NCI-H2081 (cell line): ENCODE results near the gene ITGB7.
A peak's percentile ranks its signal among the peaks of the same experiment; 100 is the strongest.
"Not testable (repeated sequence)": the region's sequence is repeated elsewhere in the genome, so short reads cannot be mapped to it uniquely, and the experiment has no call there.

ENCODE experiments used
- DNase-seq, 2 experiments: peaks; one replicate each; lab custom pipeline; 2025; lab: John Stamatoyannopoulos, UW

Gene ITGB7

GRCh38 chr12:53178803-53179202 is 28.2 kb downstream of the ITGB7 start:
- not testable (repeated sequence) for DNase-seq

DNA sequence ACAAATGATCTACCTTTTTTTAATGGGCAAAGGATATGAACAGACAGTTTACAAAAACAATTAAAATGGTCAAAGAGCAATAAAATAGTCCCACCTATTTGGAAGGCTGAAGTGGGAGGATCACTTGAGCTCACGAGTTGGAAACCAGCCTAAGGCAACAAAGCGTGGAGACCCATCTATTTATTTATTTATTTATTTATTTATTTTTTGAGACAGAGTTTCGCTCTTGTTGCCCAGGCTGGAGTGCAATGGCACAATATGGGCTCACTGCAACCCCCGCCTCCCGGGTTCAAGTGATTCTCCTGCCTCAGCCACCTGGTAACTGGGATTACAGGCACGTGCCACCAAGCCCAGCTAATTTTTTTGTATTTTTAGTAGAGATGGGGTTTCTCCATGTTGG is 29.6 kb downstream of the ITGB7 start:
- DNase-seq = not testable (repeated sequence)

GRCh38 chr12:53176750-53177149 is 30.3 kb downstream of the ITGB7 start:
- no peak for DNase-seq

DNA sequence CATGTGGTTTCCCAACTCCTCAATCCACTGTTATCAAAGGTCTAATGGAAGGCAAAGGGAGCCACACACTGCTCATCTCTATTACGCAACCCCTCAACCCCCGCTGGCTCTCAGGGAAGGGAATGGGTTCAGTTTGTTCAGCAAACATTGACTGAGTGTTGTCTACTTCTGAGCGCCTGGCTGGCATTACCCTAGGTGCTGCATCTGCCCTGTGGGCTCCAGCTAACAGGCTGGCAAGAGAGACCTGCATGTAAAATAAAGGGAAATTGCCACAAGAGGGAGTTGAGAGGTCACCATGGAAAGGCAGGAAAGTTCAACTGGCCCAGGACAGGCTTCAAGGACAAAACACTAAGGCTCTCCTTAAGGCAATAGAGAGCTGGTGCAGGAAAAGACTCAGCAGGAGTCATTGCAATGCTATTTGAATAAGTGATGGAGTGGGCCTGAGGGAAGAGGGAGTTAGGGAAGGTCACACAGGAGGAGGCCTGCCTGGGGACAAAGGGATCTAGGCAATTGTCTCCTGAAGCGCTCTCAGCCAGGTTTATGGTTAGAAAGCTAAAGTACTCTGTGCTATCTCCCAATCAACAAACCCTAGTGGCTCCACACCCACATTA is 32.1 kb downstream of the ITGB7 start:
- peak; percentile 57 to 82 for DNase-seq

DNA sequence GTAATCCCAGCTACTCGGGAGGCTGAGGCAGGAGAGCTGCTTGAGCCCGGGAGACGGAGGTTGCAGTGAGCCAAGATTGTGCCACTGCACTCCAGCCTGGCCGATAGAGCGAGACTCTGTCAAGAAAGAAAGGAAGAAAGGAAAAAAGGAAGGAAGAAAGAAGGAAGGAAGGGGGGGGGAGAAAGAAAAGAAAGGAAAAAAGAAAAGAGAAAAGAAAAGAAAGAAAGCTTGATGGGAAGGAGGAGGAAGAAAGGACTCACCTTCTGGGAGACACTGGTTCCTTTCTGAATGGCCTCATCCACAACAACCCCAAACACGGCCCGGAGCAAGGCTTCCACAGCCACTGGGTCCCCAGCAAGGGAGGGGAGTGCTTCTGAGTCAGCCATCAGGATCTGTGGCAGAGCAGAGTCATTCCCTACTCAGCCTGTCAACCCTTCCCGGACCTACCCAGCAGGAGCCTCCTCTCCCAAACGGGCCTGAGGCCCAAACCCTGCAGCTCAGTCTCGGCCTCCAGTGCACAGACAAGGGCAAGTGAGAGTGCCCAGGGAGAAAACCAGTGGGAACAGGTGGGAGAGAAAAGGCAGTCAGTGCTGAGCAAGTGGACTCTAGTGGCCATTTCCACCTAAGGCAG is 33.9 kb downstream of the ITGB7 start:
- DNase-seq = no peak

DNA sequence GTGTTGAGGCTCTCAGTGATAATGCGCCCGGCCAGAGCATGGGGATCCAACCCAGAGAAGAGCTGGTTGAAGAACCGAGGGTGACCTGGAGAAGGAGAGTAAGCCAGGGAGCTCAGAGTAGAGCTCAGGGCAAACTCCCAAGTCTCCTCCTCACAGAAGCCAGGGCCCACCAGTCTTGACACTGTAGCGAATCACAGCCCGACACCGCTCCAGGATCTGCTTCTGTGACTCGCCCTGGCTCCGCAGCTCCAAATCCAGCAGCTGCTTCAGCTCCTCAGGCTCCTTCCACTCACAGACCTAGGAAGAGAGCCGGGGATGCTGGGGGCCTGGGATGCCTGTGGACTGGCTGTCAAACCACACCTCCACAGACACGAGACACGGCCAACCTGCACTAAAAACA is 34.7 kb downstream of the ITGB7 start:
- DNase-seq = no peak

- DNase-seq = no peak
Observed at GRCh38 chr12:53171725-53172329, 35.2 kb downstream of the ITGB7 start.

- DNase-seq = no peak
Observed at GRCh38 chr12:53170876-53171724, 36.0 kb downstream of the ITGB7 start.

- no peak for DNase-seq
Observed at GRCh38 chr12:53170215-53170614, 36.8 kb downstream of the ITGB7 start.

- no peak for DNase-seq
Observed at GRCh38 chr12:53169644-53170043, 37.4 kb downstream of the ITGB7 start.

DNA sequence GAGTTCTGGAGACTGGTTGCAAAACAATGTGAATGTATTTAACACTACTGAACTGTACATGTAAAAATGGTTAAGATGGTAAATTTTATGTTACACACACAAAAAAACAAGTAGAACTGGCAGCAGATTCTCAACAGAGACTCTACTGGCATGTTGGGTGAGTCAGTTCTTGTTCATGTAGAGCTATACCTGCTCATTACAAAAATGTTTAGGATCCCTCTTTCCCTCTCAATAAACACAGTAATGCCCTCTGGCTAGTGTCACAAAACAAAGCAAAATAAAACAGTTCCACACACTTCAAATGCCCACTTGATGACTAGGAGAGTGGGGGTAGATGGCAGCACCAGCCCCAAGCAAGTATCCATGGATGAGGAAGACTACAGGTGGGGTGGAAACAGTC is 40.2 kb downstream of the ITGB7 start:
- DNase-seq = no peak

GRCh38 chr12:53163008-53163407 is 44.0 kb downstream of the ITGB7 start:
- not testable (repeated sequence) for DNase-seq

- no peak for DNase-seq
Observed at GRCh38 chr12:53161119-53161911, 45.7 kb downstream of the ITGB7 start.

GRCh38 chr12:53160673-53161072 is 46.4 kb downstream of the ITGB7 start:
- DNase-seq = no peak

DNA sequence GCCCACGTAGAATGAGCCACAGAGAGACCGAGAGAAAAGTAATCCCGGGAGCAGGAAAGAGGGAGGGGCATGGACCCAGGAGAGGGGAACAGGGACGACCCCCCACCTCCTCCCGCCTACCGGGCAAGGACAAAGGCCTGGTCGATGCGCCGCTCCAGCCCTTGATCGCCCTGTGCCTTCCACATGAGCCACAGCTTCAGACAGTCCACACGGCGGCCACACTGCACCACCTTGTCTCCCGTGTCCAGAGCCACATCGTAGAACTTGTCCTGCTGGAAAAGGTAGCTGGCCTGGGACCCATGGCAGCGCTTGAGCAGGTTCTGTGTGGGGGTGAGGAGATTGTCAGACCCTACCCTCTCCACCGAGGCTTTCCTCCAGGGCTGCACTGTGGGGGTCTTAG is 47.1 kb downstream of the ITGB7 start:
- DNase-seq = no peak

- peak; percentile 81 to 84 for DNase-seq
Observed at GRCh38 chr12:53159195-53159839, 47.7 kb downstream of the ITGB7 start.

DNA sequence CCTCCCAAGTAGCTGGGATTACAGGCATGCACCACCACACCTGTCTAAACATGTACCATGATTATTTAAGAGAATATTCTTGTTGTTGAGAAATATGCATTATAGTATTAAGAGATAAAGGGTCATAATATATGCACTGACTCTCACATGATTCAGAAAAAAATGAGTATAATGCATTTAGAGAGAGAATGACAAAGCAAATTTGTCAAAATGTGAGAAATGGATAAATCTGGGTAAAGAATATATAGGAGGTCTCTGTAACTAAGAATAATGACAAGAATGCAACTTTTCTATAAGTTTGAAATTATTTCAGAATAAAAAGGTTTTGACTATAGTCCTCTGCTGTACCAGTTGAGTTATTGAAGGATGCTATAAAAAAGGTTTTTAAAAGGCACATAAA is 54.7 kb downstream of the ITGB7 start:
- no peak for DNase-seq

GRCh38 chr12:53151039-53151438 is 56.0 kb downstream of the ITGB7 start:
- DNase-seq = no peak

GRCh38 chr12:53147653-53148052 is 59.4 kb downstream of the ITGB7 start:
- DNase-seq = no peak

GRCh38 chr12:53147181-53147580 is 59.9 kb downstream of the ITGB7 start:
- no peak for DNase-seq
